Measurements from ENCODE around the gene CSNK1G3. TPM values are rescaled to one million over a fixed set of nuclear protein-coding genes. Genes with fewer than 3 reads are reported as not detected.
A peak's percentile ranks its signal among the peaks of the same experiment; 100 is the strongest.

The CSNK1G3 gene
- polyA plus RNA-seq, 1 donor, result 24.5 TPM

DNA sequence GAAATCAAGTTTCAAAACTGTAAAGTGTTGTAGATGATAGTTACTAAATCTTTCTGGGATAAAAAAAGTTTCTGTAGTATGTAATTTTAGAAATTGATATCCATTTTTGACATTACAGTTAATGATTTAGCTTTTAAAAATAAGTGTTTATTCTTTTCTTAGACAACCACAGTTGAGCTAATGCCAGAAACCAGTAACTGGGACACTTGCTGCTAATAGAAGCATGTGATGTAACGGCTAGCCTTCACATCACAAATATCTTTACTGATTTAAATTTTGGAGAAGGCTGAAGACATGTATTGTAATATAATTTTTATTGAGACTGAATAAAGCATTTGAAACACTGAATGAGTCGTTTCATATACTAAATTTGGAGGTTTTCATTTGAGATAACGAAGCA, 18.8 kb downstream of the CSNK1G3 start:
- no peak overlapping the region for H3K27ac ChIP-seq (ENCODE audit: low read length)
- peaks cover 4% of the 10 kb centered on the region for H3K4me1 ChIP-seq (ENCODE audit: control insufficient read depth, insufficient read depth, low read length)
- no peaks in the 10 kb centered on the region for H3K27me3 ChIP-seq (ENCODE audit: control insufficient read depth, insufficient read depth, low read length)
- H3K9me3 ChIP-seq (ENCODE audit: control insufficient read depth, low read depth, low read length), result no peaks in the 10 kb centered on the region
- 100% methylated on average over 2 of the region's 3 CpGs for WGBS (ENCODE audit: insufficient coverage, low lambda C conversion rate)
- H3K4me3 ChIP-seq (ENCODE audit: low read length), result no peak overlapping the region
- no peaks in the 10 kb centered on the region for H3K36me3 ChIP-seq (ENCODE audit: control insufficient read depth, insufficient read depth, low read length)
- no peak for DNase-seq

DNA sequence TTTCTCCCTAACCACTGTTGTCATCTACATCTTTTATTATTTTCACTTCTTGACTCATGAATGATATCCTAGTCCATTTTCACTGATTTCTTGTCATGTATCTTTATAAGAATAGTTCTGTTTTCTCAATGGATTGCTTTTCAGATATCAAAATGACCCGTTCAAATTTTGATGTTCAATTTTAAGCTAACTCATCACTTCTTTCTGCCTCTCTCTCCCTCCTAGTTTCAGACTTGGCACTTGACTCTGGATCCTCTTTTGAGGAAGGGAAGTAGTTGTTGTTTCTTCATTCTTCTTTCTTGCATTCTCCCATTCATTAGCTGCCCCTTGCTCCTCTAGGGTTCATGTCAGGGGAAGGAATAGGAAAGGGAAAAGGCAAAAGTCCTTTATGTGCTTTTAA, 23.7 kb downstream of the CSNK1G3 start:
- H3K4me3 ChIP-seq (ENCODE audit: low read length), result no peak overlapping the region
- no peaks in the 10 kb centered on the region for H3K36me3 ChIP-seq (ENCODE audit: control insufficient read depth, insufficient read depth, low read length)
- no peak overlapping the region for H3K27ac ChIP-seq (ENCODE audit: low read length)
- no peaks in the 10 kb centered on the region for H3K27me3 ChIP-seq (ENCODE audit: control insufficient read depth, insufficient read depth, low read length)
- H3K9me3 ChIP-seq (ENCODE audit: control insufficient read depth, low read depth, low read length), result no peaks in the 10 kb centered on the region
- no peaks in the 10 kb centered on the region for H3K4me1 ChIP-seq (ENCODE audit: control insufficient read depth, insufficient read depth, low read length)
- no peak for DNase-seq
- WGBS (ENCODE audit: insufficient coverage, low lambda C conversion rate), result 100% methylated on average over 1 of the region's 1 CpG

DNA sequence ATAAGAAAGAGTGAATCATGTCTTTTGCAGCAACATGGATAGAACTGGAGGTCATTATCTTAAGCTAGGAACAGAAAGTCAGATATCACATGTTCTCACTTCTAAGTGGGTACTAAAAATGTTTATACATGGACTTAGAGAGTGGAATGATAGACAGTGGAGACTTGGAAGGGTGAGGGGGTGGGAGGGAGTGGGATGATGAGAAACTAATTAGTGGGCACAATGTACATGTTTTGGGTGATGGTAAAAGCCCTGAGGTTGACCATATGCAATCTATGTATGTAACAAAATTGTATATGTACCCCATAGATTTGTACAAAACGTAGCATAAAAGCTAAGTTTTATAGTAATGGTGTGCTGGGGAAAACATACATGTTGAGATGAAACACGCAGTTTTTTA, 25.3 kb downstream of the CSNK1G3 start:
- H3K4me1 ChIP-seq (ENCODE audit: control insufficient read depth, insufficient read depth, low read length), result no peaks in the 10 kb centered on the region
- no peaks in the 10 kb centered on the region for H3K9me3 ChIP-seq (ENCODE audit: control insufficient read depth, low read depth, low read length)
- H3K27ac ChIP-seq (ENCODE audit: low read length), result no peak overlapping the region
- H3K36me3 ChIP-seq (ENCODE audit: control insufficient read depth, insufficient read depth, low read length), result no peaks in the 10 kb centered on the region
- H3K27me3 ChIP-seq (ENCODE audit: control insufficient read depth, insufficient read depth, low read length), result no peaks in the 10 kb centered on the region
- DNase-seq, result no peak
- H3K4me3 ChIP-seq (ENCODE audit: low read length), result no peak overlapping the region
- WGBS (ENCODE audit: insufficient coverage, low lambda C conversion rate), result no CpG with 5 or more reads among the region's 2 CpGs

DNA sequence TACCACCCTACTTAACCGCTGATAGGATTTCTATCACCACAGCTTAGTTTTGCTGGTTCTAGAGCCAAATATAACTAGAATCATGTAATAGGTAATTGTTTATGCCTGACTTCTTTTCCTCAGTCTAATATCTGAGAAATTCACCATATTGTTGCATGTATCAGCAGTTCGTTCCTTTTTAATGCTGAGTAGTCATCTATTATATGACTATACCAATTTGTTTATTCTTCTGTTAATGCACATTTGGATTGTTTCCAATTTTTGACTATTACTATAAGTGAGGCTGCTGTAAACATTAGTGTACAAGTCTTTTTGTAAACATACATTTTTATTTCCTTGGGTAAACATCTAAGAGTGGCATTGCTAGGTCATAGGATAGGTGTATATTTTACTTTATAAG, 25.9 kb downstream of the CSNK1G3 start:
- Histone ChIP-seq H3K27ac (ENCODE audit: low read length) (no peak overlapping the region), H3K27me3 (ENCODE audit: control insufficient read depth, insufficient read depth, low read length) (no peaks in the 10 kb centered on the region), H3K4me3 (ENCODE audit: low read length) (no peak overlapping the region), H3K9me3 (ENCODE audit: control insufficient read depth, low read depth, low read length) (no peaks in the 10 kb centered on the region), H3K36me3 (ENCODE audit: control insufficient read depth, insufficient read depth, low read length) (no peaks in the 10 kb centered on the region), H3K4me1 (ENCODE audit: control insufficient read depth, insufficient read depth, low read length) (no peaks in the 10 kb centered on the region)
- DNase-seq, result no peak
- no CpG with 5 or more reads among the region's 2 CpGs for WGBS (ENCODE audit: insufficient coverage, low lambda C conversion rate)

DNA sequence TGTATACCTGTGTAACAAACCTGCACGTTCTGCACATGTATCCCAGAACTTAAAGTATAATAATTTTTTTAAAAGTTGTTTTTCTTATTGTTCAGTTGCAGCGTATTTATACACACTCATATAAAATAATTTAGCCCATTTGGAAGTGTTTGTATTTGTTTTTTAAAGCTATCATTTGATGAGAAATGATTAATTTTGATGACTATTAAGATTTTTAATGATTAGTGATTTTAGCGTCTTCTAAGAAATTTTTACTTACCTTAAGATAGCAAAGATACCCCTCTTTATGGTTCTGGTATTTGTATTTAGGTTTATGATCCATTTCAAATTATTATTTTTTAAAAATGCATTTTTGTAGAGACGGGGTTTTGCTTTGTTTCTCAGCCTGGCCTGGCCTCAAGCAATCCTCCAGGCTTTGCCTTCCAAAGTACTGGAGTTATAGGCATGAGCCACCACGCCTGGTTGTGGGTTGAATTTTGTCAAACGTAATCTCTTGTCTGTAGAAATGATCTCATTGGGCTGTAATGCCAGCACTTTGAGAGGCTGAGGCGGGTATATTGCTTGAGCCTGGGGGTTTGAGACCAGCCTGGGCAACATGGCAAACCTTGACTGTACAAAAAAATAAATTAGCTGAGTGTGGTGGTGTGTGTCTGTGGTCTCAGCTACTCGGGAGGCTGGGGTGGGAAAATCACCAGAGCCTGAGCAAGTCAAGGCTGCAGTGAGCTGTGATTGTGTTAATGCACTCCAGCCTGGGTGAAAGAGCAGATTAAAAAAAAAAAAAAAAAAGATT, 26.9 kb downstream of the CSNK1G3 start:
- H3K9me3 ChIP-seq (ENCODE audit: control insufficient read depth, low read depth, low read length), result no peaks in the 10 kb centered on the region
- DNase-seq, result no peak
- 96% methylated on average over 3 of the region's 8 CpGs for WGBS (ENCODE audit: insufficient coverage, low lambda C conversion rate)
- H3K4me3 ChIP-seq (ENCODE audit: low read length), result no peak overlapping the region
- no peaks in the 10 kb centered on the region for H3K4me1 ChIP-seq (ENCODE audit: control insufficient read depth, insufficient read depth, low read length)
- no peaks in the 10 kb centered on the region for H3K27me3 ChIP-seq (ENCODE audit: control insufficient read depth, insufficient read depth, low read length)
- no peak overlapping the region for H3K27ac ChIP-seq (ENCODE audit: low read length)
- H3K36me3 ChIP-seq (ENCODE audit: control insufficient read depth, insufficient read depth, low read length), result no peaks in the 10 kb centered on the region

DNA sequence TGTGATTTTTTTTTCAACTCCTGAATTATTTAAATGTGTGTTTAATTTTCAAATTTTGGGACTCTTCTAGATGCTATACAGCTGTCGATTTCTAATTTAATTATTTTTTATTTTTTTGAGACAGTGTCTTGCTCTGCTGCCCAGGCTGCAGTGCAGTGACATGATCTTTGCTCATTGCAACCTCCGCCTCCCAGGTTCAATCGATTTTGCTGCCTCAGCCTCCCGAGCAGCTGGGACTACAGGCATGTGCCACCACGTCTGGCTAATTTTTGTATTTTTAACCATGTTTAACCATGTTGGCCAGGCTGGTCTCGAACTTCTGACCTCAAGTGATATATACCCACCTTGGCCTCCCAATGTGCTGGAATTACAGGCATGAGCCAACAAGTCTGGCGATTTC, 28.6 kb downstream of the CSNK1G3 start:
- no peak overlapping the region for H3K4me3 ChIP-seq (ENCODE audit: low read length)
- H3K9me3 ChIP-seq (ENCODE audit: control insufficient read depth, low read depth, low read length), result no peaks in the 10 kb centered on the region
- no peak overlapping the region for H3K27ac ChIP-seq (ENCODE audit: low read length)
- H3K4me1 ChIP-seq (ENCODE audit: control insufficient read depth, insufficient read depth, low read length), result no peaks in the 10 kb centered on the region
- H3K36me3 ChIP-seq (ENCODE audit: control insufficient read depth, insufficient read depth, low read length), result no peaks in the 10 kb centered on the region
- no peak for DNase-seq
- H3K27me3 ChIP-seq (ENCODE audit: control insufficient read depth, insufficient read depth, low read length), result no peaks in the 10 kb centered on the region
- WGBS (ENCODE audit: insufficient coverage, low lambda C conversion rate), result 80% methylated on average over 1 of the region's 7 CpGs

DNA sequence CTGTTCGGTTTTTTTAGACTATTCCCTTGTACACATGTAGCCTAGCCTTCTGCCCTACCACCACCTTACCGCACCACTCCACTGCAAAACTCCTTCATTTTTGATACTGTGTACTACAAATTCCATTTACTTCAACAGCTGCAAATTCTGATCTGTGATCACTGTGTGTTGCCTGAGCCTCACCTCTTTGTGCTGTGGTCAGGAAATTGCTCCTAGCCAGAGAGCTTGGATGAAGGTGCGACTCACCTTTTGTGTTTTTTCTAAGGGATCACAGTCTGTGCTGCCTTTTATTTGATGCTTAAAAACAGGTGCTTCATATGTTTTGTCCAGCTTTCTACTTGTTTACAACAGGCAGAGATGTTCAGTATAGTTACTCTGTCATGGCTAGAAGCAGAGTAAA, 31.5 kb downstream of the CSNK1G3 start:
- 100% methylated on average over 1 of the region's 3 CpGs for WGBS (ENCODE audit: insufficient coverage, low lambda C conversion rate)
- H3K4me3 ChIP-seq (ENCODE audit: low read length), result no peak overlapping the region
- no peaks in the 10 kb centered on the region for H3K4me1 ChIP-seq (ENCODE audit: control insufficient read depth, insufficient read depth, low read length)
- no peaks in the 10 kb centered on the region for H3K9me3 ChIP-seq (ENCODE audit: control insufficient read depth, low read depth, low read length)
- H3K27ac ChIP-seq (ENCODE audit: low read length), result no peak overlapping the region
- H3K36me3 ChIP-seq (ENCODE audit: control insufficient read depth, insufficient read depth, low read length), result no peaks in the 10 kb centered on the region
- H3K27me3 ChIP-seq (ENCODE audit: control insufficient read depth, insufficient read depth, low read length), result no peaks in the 10 kb centered on the region
- no peak for DNase-seq

DNA sequence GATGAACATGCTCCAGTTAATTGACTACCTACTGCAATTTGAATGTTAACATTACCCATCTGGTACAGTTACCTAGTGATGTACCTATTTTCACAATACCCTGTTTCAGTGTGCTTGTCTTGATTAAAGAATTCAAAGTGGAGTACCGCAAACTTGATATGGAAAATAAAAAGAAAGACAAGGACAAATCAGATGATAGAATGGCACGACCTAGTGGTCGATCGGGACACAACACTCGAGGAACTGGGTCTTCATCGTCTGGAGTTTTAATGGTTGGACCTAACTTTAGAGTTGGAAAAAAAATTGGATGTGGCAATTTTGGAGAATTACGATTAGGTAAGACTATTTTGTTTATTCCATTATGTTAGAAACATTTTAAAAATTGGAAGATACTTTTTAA, 33.5 kb downstream of the CSNK1G3 start:
- Histone ChIP-seq H3K4me1 (ENCODE audit: control insufficient read depth, insufficient read depth, low read length) (no peaks in the 10 kb centered on the region), H3K4me3 (ENCODE audit: low read length) (no peak overlapping the region), H3K36me3 (ENCODE audit: control insufficient read depth, insufficient read depth, low read length) (no peaks in the 10 kb centered on the region), H3K27me3 (ENCODE audit: control insufficient read depth, insufficient read depth, low read length) (no peaks in the 10 kb centered on the region), H3K27ac (ENCODE audit: low read length) (no peak overlapping the region), H3K9me3 (ENCODE audit: control insufficient read depth, low read depth, low read length) (no peaks in the 10 kb centered on the region)
- WGBS (ENCODE audit: insufficient coverage, low lambda C conversion rate), result 90% methylated on average over 4 of the region's 7 CpGs
- DNase-seq, result peak in 1 of 2 donors; percentile 9

DNA sequence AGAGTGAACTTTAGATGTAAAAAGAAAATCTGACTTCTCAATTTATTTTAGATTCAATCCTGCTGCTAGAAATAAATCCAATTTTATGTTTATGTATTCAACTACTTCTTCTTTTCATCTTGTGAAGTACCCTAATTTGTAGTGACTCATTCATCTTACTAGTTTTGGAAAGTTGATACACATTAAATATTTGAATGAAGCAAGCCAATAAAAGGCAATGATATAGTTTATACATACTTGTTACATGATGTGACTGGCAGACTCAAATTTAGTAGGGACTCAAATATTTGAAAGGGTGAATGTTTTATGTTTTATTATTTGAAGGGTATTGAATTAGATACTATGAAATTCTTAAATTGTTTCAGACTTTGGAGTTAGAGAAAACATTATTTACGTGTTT, 34.7 kb downstream of the CSNK1G3 start:
- Histone ChIP-seq H3K9me3 (ENCODE audit: control insufficient read depth, low read depth, low read length) (no peaks in the 10 kb centered on the region), H3K27me3 (ENCODE audit: control insufficient read depth, insufficient read depth, low read length) (no peaks in the 10 kb centered on the region), H3K4me3 (ENCODE audit: low read length) (no peak overlapping the region), H3K36me3 (ENCODE audit: control insufficient read depth, insufficient read depth, low read length) (no peaks in the 10 kb centered on the region), H3K27ac (ENCODE audit: low read length) (no peak overlapping the region), H3K4me1 (ENCODE audit: control insufficient read depth, insufficient read depth, low read length) (no peaks in the 10 kb centered on the region)
- DNase-seq, result no peak
- 100% methylated on average over 1 of the region's 1 CpG for WGBS (ENCODE audit: insufficient coverage, low lambda C conversion rate)

DNA sequence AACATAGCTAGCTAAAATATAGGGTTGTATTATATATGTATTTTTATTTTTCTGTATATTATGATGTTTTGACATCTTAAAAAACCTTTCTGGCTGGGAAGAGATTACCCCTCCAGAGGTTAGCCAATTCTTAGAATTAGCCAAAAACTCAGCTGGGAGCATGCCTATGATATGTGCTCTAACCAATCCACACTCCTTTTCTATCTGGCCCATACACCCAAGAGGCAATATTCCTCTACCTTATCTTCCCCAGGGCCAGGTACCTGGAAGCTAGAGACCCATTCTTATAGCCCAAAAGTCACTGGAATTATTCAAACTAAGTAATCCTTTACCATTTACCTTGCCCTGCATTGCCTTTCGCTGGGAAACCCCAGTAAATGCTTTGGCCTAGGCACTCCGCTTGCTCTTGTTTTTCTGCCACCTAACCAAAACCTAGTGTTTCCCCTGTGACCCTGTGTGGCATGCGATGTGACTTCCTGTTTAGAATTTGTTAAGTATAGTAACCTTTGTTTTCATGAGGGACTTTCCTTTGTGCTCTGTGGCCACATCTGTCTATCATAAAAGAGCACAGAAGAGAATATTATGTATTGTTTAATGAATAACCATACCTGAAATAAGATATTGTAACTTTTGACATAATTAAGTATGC, 37.4 kb downstream of the CSNK1G3 start:
- H3K36me3 ChIP-seq (ENCODE audit: control insufficient read depth, insufficient read depth, low read length), result no peaks in the 10 kb centered on the region
- H3K27me3 ChIP-seq (ENCODE audit: control insufficient read depth, insufficient read depth, low read length), result no peaks in the 10 kb centered on the region
- H3K9me3 ChIP-seq (ENCODE audit: control insufficient read depth, low read depth, low read length), result no peaks in the 10 kb centered on the region
- no peak overlapping the region for H3K27ac ChIP-seq (ENCODE audit: low read length)
- WGBS (ENCODE audit: insufficient coverage, low lambda C conversion rate), result no CpG with 5 or more reads among the region's 3 CpGs
- no peak overlapping the region for H3K4me3 ChIP-seq (ENCODE audit: low read length)
- DNase-seq, result peak; percentile 6 to 14
- no peaks in the 10 kb centered on the region for H3K4me1 ChIP-seq (ENCODE audit: control insufficient read depth, insufficient read depth, low read length)

DNA sequence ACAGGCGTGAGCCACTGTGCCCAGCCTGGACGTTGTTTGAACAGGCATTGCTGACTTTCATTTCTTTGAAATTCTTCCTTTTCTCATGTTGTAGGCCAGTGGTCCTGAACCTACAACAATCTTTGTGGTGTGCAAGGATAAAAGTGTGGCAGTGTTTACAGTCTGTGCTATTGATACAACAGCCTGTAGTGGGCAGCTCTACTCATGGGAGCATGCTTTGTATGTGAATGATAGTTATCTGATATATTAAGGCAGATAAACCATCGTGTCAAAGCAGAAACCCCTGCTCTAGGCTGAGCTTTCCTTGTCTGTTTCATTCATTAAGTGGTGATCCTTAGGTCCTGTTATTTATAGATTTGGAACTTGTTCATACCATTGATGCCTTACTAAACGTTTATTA, 42.6 kb downstream of the CSNK1G3 start:
- Histone ChIP-seq H3K4me1 (ENCODE audit: control insufficient read depth, insufficient read depth, low read length) (peaks cover 5% of the 10 kb centered on the region), H3K4me3 (ENCODE audit: low read length) (no peak overlapping the region), H3K36me3 (ENCODE audit: control insufficient read depth, insufficient read depth, low read length) (peaks cover 4% of the 10 kb centered on the region), H3K9me3 (ENCODE audit: control insufficient read depth, low read depth, low read length) (no peaks in the 10 kb centered on the region), H3K27ac (ENCODE audit: low read length) (no peak overlapping the region), H3K27me3 (ENCODE audit: control insufficient read depth, insufficient read depth, low read length) (no peaks in the 10 kb centered on the region)
- WGBS (ENCODE audit: insufficient coverage, low lambda C conversion rate), result 75% methylated on average over 1 of the region's 4 CpGs
- no peak for DNase-seq

Data from large intestine (tissue), 3 donors.